GM21825 (cell line): ENCODE measurements around the gene ACP5.

Source experiments
- ATAC-seq: cut with Tn5 transposase; IDR thresholded peaks from one replicate; pipeline ENCODE4 v1.9.1; 2021; ENCODE audit warnings: mild to moderate bottlenecking, moderate library complexity; ENCODE audit not compliant: unreplicated experiment

The ACP5 gene

GRCh38 chr19:11549386-11549953 lies 28.0 kb downstream of the ACP5 start:
- ATAC-seq, result no peak

DNA sequence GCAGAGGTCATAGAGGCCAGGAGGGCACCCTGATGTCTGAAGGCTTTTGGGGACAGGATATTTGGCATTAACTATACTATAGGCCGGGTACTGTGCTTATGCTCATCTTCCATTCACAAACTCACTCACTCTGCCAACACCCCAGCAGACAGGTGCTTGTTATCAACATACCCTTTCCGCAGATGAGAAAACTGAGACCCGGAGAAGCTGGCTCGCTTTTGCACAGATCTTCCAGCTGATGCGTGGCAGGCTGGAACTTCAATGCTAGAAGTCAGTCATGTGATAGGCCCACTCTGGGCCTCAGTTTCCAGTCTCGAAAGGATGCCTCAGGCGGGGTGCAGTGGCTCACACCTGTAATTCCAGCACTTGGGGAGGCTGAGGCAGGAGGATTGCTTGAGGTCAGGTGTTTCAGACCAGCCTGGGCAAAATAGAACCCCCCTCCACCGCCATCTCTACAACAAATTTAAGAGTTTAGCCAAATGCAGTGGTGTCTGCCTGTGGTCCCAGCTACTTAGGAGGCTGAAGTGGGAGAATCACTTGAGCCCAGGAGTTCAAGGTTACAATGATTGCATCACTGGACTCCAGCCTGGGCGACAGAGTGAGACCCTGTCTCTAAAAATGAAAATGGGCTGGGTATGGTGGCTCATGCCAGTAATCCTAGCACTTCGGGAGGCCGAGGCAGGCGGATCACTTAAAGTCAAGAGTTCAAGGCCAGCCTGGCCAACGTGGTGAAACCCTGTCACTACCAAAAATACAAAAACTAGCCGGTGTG lies 29.3 kb downstream of the ACP5 start:
- no peak for ATAC-seq

DNA sequence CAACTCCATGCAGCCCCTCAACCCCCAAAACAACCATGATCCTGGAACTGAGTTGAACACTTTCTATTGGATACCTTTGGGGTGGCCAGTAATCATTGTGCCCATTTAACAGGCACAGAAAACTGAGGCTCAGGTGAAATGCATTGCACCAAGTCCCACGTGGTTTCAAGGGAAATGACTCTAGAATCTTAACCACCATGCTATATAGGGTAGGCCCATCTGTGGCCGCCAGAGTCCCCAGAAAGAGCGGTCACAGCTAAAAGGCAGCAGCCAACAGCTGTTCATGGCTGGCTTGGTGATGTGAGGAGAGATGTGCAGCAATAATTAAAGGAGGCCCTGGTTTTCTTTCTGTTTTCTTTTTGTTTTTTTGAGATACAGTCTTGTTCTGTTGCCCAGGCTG lies 36.2 kb downstream of the ACP5 start:
- no peak for ATAC-seq

DNA sequence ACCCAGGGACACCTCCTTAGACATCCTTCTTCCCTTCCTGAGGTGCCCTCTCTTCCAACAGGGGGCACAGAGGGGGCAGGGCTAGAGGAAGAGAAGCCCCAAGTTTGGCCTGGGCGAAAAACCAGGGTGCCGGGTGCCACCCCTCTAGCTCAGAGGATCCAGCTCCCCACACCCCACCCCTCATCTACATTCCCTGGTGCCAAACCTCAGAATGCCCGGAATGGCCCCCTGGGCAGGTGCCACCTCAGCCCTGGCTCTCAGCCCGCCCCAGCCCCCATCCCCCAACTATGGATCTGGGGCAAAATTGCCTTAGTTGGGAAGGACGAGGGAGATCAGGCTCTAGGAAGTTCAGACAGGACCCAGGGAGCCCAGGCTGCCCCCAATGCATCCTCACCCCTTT lies 36.8 kb downstream of the ACP5 start:
- no peak for ATAC-seq

DNA sequence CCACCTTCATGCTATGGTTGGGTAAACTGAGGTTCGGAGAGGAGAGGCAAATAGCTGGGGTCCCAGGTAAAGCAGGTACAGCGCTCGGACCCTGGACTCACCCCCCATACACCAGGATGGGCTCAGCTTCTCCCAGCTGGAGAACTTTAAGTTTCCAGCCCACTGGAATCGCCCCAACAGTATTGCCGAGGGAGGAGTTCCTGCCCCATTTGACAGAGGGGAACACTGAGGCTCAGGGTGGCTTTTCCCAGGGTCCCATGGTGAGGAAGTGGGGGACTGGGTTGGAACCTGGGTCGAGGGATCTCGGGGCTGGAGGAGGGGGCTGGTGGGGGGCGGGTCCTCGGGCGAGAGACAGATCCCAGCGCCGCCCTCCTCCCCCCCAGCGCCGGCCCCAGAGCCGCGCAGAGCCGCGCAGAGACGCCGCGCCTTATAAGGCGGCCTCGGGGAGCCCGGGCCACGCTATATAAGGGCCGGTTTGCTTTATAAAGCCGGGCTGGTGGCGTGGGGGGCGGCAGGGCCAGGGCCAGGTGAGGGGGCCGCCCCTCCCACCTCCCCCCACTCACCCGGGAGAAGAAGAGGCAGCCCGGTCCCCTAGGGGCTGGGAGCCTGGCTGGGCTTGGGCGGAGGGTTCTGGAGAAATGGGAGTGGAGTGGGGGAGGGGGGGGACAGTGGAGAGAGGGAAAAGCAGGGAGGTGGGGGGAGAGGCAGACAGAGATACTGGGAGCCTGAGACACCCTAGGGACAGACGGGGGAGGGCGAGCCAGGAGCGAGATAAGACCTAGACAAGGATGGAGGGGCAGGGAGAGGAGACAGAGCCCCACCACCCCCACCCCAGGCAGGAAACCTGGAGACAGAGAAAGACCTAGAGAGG lies 37.7 kb downstream of the ACP5 start:
- ATAC-seq, result no peak

- ATAC-seq, result no peak
Measured at GRCh38 chr19:11538232-11539036, 39.0 kb downstream of the ACP5 start, which contains the start of gene CNN1. TSS of gene CNN1 (plus strand) at chr19:11538851. CDS start at chr19:11538928, 77 bp downstream.

DNA sequence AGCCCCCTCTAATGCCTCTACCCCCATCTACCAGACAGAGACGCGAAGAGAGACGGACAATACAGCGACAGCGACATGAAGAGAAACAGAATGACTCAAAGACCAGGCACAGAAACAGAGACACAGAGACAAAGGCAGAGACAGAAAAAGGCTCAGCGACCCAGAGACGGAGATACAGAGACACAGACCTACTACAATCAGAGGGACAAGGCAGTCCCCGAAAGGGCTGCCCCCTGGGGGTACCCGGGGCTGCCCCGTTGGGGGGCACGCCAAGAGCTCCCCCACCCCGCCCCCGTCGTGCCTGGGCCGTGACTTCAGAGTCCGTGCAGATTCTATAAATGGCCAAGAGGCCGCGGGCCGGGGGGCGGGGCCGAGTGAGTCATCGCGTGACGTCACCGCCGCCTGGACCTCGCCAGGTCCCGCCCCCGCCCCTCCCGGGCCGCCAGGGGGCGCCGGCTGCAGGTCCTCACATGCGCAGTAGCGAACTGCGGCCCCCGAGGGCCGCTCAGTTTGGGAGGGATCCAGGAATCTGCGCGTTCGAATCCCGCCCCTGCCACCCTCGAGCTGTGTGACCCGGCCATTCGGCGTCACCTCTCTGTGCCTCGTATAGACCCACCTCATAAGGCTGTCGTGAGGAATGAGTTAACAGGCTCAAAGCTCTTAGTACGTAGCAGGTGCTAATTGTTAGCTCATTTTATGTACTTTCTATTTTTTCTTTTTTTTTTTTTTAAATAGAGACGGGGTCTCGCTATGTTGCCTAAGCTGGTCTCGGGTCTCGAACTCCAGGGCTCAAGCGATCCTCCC lies 41.5 kb downstream of the ACP5 start:
- ATAC-seq, result peak; percentile 61

DNA sequence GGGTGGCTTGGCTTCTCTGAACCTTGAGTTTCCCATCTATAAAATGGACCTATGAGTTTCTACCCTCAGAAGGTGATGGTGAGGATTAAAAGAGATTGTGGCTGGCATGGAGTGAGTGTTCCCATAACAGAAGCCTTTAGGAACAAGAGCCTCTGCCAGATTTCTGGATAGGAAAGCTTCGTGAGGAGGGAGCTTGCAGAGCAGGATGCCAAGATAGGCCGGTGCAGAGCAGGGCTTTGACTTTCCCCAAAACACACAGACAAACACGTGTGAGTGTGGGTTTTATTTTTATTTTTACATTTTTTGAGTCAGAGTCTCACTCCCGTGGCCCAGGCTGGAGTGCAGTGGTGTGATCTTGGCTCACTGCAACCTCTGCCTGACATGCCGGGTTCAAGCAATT lies 42.5 kb downstream of the ACP5 start:
- ATAC-seq, result no peak

DNA sequence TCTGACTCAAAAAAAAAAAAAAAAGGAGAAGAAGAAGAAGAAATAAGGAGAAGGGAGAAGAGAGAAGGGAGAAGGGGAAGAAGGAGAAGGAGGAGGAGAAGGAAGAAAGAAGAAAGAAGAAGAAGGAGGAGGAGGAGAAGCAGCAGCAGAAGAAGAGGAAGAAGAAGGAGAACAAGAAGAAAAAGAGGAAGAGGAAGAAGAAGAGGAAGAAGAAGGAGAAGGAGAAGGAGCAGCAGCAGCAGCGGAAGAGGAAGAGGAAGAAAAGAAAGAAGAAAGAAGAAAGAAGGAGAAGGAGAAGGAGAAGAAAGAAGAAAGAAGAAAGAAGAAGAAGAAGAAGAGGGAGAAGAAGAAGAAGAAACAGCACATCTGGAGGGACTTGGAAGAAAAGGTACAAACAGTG lies 42.9 kb downstream of the ACP5 start:
- ATAC-seq, result no peak

DNA sequence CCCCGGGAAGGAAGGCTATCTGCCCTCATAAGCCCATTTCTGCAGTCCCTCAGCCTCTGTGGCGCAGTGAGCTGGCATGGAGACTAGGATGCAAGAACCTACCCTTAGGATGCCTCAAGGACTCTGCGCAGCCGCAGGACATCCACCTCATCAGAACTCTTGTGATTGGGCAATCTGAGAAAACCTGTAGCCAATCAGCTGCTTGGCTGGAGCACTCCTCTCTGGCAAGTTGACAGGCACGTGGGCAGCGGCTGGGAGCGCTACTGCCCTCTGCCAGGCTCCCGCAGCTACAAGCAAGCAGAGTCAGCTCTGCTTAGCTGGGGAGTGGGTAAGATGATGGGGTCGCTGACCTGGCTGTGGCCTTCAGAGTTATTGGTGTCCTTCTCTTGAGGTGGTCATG lies 47.0 kb downstream of the ACP5 start:
- ATAC-seq, result no peak

GRCh38 chr19:11528551-11529341 lies 48.7 kb downstream of the ACP5 start, which contains the start of gene ECSIT:
TSS of gene ECSIT (minus strand) at chr19:11529134. CDS start at chr19:11519170, 9,964 bp downstream.
- ATAC-seq, result peak; percentile 92
